Hepatocyte (in vitro differentiated cells): ENCODE measurements around the gene EVL. TPM values are rescaled to one million over a fixed set of nuclear protein-coding genes. Genes with fewer than 3 reads are reported as not detected.
"Not testable (repeated sequence)": the region's sequence is repeated elsewhere in the genome, so short reads cannot be mapped to it uniquely, and the experiment has no call there.

Experiments used
- DNase-seq: peaks from one replicate; pipeline ENCODE4 v3.0.0-alpha.2; 2016; ENCODE audit warnings: low spot score
- H2AFZ ChIP-seq: fragments of 200-600 bp; sonication (generic); 2 replicates; pipeline ENCODE4 v1.6.0; 2016; ENCODE audit warnings: antibody characterized with exemption, mild to moderate bottlenecking
- H3K27ac ChIP-seq: fragments of 200-600 bp; sonication (generic); 2 replicates; pipeline ENCODE4 v1.5.1; 2016; ENCODE audit warnings: mild to moderate bottlenecking
- H3K27me3 ChIP-seq: fragments of 200-600 bp; sonication (generic); 2 replicates; pipeline ENCODE4 v1.6.1; 2016
- H3K36me3 ChIP-seq: fragments of 200-600 bp; sonication (generic); replicated peaks from 2 replicates; pipeline ENCODE4 v1.5.1; 2016; ENCODE audit warnings: low read depth; ENCODE audit not compliant: insufficient read depth
- H3K4me1 ChIP-seq: fragments of 200-600 bp; sonication (generic); 2 replicates; pipeline ENCODE4 v1.5.1; 2016; ENCODE audit warnings: mild to moderate bottlenecking, moderate library complexity; ENCODE audit not compliant: insufficient read depth
- H3K4me2 ChIP-seq: fragments of 200-600 bp; sonication (generic); 2 replicates; pipeline ENCODE4 v1.6.0; 2016
- H3K4me3 ChIP-seq: fragments of 200-600 bp; sonication (generic); 2 replicates; pipeline ENCODE4 v1.5.1; 2016; ENCODE audit warnings: mild to moderate bottlenecking
- H3K79me2 ChIP-seq: fragments of 200-600 bp; sonication (generic); 2 replicates; pipeline ENCODE4 v1.6.0; 2017; ENCODE audit warnings: mild to moderate bottlenecking
- H3K9me2 ChIP-seq: fragments of 200-600 bp; sonication (generic); replicated peaks from 2 replicates; pipeline ENCODE4 v1.6.0; 2017; ENCODE audit warnings: mild to moderate bottlenecking; ENCODE audit not compliant: insufficient read depth
- H3K9me3 ChIP-seq: fragments of 200-600 bp; sonication (generic); 2 replicates; pipeline ENCODE4 v1.5.1; 2016; ENCODE audit warnings: low read depth, mild to moderate bottlenecking
- H4K20me1 ChIP-seq: fragments of 200-600 bp; sonication (generic); 2 replicates; pipeline ENCODE4 v1.6.0; 2016; ENCODE audit warnings: mild to moderate bottlenecking; ENCODE audit not compliant: insufficient read depth, poor library complexity, severe bottlenecking
- EZH2 ChIP-seq: fragments of 200-600 bp; sonication (generic); IDR thresholded peaks from 2 replicates; pipeline ENCODE4 v1.6.1; 2016; ENCODE audit warnings: antibody characterized with exemption, mild to moderate bottlenecking, borderline replicate concordance
- EZH2phosphoT487 ChIP-seq: fragments of 200-600 bp; sonication (generic); IDR thresholded peaks from one replicate; pipeline ENCODE4 v1.6.1; 2018; ENCODE audit warnings: antibody characterized with exemption, mild to moderate bottlenecking, low read depth, moderate library complexity; ENCODE audit not compliant: unreplicated experiment, severe bottlenecking
- WGBS: methylation state at CpG from one replicate; pipeline ENCODE4 v1.1.6; 2016; ENCODE audit warnings: low lambda C conversion rate; ENCODE audit errors: missing lambda C conversion rate; 5-methylcytosine and 5-hydroxymethylcytosine counted together
- polyA plus RNA-seq: library from polyadenylated mRNA; unstranded; fragments of >200 nt; fragmentation: Nextera tagmentation; extraction: Ambion mirVana; gene quantifications from 2 replicates; pipeline ENCODE4 v1.2.1, GENCODE V29; 2016
- total RNA-seq: library from RNA; depleted of rRNA; stranded (reverse); fragments of >200 nt; gene quantifications from 2 replicates; pipeline ENCODE4 v1.2.3, GENCODE V29; 2014
- TF ChIP-seq, protein P1 (sequence below): fragments of 200-600 bp; sonication (generic); IDR thresholded peaks from 2 replicates; pipeline ENCODE4 v1.5.1; 2016; ENCODE audit warnings: antibody characterized with exemption, mild to moderate bottlenecking; ENCODE audit not compliant: poor library complexity

Gene EVL
- total and polyA plus RNA-seq, 2 experiments from 2014 or later = 60.5 to 77.2 TPM

DNA sequence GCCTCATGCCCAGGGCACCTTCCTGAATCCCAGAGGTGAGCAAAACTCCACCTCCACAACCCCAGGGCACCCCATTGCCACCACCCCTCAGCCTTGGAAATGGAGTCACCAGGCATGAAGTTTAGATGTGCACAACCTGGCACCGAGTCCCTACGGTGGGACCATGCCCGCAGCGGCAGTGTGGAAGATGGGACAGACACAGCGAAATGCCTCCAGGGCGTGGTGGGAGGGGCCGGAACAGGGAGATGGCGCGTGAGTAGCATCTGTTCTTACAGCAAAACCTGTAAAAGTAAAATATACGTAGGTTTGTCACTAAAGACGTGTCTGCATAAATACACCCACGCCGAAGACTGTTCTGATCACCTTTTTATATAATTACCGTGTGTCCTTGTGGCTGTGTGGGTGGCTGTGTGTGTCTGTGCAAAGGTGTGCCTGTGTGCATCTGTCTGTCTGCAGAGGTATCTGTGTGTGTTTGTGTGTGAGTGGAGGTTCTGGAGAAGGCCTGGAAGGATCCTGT is 111.6 kb downstream of the EVL start:
- Histone ChIP-seq H2AFZ (no peak overlapping the region), H3K27ac (no peak overlapping the region), H3K36me3 (no peaks in the 10 kb centered on the region), H4K20me1 (no peaks in the 10 kb centered on the region), H3K79me2 (no peaks in the 10 kb centered on the region), H3K4me3 (no peak overlapping the region), H3K4me1 (no peaks in the 10 kb centered on the region), H3K4me2 (no peak overlapping the region), H3K9me2 (no peaks in the 10 kb centered on the region), H3K27me3 (no peaks in the 10 kb centered on the region), H3K9me3 (no peaks in the 10 kb centered on the region)
- 89% methylated on average over 14 of the region's 14 CpGs for WGBS
- no peak for DNase-seq
- TF ChIP-seq EZH2 = no peak
- TF ChIP-seq EZH2phosphoT487 = no peak
- TF ChIP-seq, protein P1, sequence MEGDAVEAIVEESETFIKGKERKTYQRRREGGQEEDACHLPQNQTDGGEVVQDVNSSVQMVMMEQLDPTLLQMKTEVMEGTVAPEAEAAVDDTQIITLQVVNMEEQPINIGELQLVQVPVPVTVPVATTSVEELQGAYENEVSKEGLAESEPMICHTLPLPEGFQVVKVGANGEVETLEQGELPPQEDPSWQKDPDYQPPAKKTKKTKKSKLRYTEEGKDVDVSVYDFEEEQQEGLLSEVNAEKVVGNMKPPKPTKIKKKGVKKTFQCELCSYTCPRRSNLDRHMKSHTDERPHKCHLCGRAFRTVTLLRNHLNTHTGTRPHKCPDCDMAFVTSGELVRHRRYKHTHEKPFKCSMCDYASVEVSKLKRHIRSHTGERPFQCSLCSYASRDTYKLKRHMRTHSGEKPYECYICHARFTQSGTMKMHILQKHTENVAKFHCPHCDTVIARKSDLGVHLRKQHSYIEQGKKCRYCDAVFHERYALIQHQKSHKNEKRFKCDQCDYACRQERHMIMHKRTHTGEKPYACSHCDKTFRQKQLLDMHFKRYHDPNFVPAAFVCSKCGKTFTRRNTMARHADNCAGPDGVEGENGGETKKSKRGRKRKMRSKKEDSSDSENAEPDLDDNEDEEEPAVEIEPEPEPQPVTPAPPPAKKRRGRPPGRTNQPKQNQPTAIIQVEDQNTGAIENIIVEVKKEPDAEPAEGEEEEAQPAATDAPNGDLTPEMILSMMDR = no peak

DNA sequence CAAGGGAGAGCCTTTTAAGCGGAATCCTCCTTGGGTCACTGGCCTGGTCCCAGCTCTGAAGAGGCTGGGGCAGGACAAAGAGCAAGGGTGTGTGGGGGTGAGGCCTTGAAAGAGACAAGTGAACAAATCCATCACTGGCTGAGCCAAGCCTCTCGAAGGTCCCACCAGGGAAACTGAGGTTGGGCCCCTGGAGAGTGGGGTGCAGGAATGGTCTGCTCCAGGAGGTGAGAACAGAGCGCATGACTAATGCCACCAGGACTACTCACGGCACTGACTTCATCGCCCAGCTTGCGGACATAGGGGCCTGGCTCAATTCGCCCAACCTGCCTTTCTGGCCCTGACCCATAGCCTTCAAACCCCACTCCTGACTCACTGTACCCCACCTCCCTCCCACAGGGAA is 113.5 kb downstream of the EVL start:
- Histone ChIP-seq H3K36me3 (no peaks in the 10 kb centered on the region), H4K20me1 (no peaks in the 10 kb centered on the region), H3K27me3 (no peaks in the 10 kb centered on the region), H3K4me3 (no peak overlapping the region), H3K4me2 (no peak overlapping the region), H3K4me1 (no peaks in the 10 kb centered on the region), H3K9me2 (no peaks in the 10 kb centered on the region), H2AFZ (no peak overlapping the region), H3K27ac (no peak overlapping the region), H3K79me2 (no peaks in the 10 kb centered on the region), H3K9me3 (no peaks in the 10 kb centered on the region)
- DNase-seq = no peak
- 94% methylated on average over 7 of the region's 7 CpGs for WGBS
- TF ChIP-seq, protein P1 = no peak
- TF ChIP-seq EZH2 = no peak
- no peak for TF ChIP-seq EZH2phosphoT487

DNA sequence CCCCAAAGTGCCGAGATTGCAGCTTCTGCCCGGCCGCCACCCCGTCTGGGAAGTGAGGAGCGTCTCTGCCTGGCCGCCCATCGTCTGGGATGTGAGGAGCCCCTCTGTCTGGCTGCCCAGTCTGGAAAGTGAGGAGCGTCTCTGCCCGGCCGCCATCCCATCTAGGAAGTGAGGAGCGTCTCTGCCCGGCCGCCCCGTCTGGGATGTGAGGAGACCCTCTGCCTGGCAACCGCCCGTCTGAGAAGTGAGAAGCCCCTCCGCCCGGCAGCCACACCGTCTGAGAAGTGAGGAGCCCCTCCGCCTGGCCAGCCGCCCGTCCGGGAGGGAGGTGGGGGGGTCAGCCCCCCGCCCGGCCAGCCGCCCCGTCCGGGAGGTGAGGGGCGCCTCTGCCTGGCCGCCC is 115.4 kb downstream of the EVL start:
- not testable (repeated sequence) for H3K4me2 ChIP-seq, H3K9me3 ChIP-seq, DNase-seq, H3K4me1 ChIP-seq, H3K36me3 ChIP-seq, H4K20me1 ChIP-seq, H3K27me3 ChIP-seq, H3K4me3 ChIP-seq, H3K9me2 ChIP-seq, H3K79me2 ChIP-seq, H2AFZ ChIP-seq, H3K27ac ChIP-seq
- WGBS = 96% methylated on average over 4 of the region's 30 CpGs

DNA sequence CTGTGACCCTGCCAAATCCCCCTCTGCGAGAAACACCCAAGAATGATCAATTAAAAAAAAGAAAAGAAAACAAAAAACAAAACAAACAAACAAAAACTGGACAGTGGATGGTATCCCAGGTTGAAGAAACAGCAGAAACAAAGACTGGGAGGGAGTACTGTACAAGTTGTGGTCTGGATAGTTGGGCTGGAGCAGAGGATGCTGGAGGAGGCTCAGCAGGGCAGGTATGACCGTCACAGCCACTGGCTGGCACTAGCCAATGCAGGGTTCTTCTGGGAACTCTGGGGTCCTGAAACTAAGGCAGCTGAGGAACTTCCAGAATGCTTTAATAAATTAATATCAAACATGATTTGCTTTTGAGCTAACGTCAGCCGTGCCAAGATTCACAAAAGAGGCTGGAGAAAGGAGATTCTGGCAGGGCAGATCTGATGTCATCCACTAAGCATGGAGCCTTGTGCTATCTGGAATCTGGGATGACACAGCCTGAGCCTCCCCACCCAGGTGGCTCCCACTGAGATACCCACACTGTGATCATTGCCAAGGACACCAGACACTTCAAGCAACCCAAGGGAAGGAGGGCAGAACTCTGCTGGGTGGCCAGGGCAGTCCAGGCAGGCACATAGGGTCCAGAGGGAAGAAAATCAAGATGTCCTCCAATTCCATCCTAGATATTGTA is 116.8 kb downstream of the EVL start:
- H3K79me2 ChIP-seq, H3K27ac ChIP-seq, H3K27me3 ChIP-seq, DNase-seq, H3K9me2 ChIP-seq, H3K4me1 ChIP-seq, H3K36me3 ChIP-seq, H4K20me1 ChIP-seq, H3K4me2 ChIP-seq, H2AFZ ChIP-seq, H3K4me3 ChIP-seq, H3K9me3 ChIP-seq: not testable (repeated sequence)
- 79% methylated on average over 3 of the region's 4 CpGs for WGBS
